ENCODE measurements around the gene KATNB1.

DNA sequence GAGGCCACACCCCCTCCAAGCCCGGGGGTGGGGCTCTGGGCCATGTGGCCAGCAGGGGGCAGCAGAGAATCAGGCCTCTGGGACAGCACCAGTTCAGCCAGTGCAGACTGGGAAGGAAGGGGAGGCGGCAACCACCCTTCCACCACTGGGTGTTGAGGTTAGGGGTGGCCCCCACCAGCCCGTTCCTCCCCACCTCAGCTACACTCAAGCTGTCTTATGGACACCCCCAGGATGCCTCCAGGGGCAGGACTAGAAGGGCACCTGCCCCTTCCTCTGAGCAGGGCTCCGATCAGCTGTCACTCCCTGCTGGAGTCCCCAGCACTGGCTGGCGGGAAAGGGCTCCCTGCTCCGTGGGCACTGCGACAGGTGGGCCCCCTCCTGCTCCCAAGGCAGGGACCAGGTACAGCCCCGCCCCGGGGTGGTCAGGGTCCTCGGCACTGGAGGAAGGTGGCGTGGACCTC, 21.8 kb downstream of the KATNB1 start:
- TF ChIP-seq POLR2AphosphoS5 (IDR thresholded peaks at IDR 0.05; ENCODE audit: low read depth, low read length) (no peak), SIN3A (IDR thresholded peaks at IDR 0.05; ENCODE audit: borderline replicate concordance, insufficient read depth, low read depth, low read length) (no peak)
- TF ChIP-seq, protein P1, sequence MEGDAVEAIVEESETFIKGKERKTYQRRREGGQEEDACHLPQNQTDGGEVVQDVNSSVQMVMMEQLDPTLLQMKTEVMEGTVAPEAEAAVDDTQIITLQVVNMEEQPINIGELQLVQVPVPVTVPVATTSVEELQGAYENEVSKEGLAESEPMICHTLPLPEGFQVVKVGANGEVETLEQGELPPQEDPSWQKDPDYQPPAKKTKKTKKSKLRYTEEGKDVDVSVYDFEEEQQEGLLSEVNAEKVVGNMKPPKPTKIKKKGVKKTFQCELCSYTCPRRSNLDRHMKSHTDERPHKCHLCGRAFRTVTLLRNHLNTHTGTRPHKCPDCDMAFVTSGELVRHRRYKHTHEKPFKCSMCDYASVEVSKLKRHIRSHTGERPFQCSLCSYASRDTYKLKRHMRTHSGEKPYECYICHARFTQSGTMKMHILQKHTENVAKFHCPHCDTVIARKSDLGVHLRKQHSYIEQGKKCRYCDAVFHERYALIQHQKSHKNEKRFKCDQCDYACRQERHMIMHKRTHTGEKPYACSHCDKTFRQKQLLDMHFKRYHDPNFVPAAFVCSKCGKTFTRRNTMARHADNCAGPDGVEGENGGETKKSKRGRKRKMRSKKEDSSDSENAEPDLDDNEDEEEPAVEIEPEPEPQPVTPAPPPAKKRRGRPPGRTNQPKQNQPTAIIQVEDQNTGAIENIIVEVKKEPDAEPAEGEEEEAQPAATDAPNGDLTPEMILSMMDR (IDR thresholded peaks at IDR 0.05) = peak; percentile 94
- TF ChIP-seq, protein P2, sequence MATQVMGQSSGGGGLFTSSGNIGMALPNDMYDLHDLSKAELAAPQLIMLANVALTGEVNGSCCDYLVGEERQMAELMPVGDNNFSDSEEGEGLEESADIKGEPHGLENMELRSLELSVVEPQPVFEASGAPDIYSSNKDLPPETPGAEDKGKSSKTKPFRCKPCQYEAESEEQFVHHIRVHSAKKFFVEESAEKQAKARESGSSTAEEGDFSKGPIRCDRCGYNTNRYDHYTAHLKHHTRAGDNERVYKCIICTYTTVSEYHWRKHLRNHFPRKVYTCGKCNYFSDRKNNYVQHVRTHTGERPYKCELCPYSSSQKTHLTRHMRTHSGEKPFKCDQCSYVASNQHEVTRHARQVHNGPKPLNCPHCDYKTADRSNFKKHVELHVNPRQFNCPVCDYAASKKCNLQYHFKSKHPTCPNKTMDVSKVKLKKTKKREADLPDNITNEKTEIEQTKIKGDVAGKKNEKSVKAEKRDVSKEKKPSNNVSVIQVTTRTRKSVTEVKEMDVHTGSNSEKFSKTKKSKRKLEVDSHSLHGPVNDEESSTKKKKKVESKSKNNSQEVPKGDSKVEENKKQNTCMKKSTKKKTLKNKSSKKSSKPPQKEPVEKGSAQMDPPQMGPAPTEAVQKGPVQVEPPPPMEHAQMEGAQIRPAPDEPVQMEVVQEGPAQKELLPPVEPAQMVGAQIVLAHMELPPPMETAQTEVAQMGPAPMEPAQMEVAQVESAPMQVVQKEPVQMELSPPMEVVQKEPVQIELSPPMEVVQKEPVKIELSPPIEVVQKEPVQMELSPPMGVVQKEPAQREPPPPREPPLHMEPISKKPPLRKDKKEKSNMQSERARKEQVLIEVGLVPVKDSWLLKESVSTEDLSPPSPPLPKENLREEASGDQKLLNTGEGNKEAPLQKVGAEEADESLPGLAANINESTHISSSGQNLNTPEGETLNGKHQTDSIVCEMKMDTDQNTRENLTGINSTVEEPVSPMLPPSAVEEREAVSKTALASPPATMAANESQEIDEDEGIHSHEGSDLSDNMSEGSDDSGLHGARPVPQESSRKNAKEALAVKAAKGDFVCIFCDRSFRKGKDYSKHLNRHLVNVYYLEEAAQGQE (IDR thresholded peaks at IDR 0.05; ENCODE audit: insufficient read depth in 1 of 2, low read depth in 2 of 2, low read length in 1 of 2) = no peak
